HL-60 (cell line): ENCODE measurements around the gene TBX15.

Experiments used
- DNase-seq, 2 experiments: peaks; one replicate each; pipeline ENCODE4 v3.0.0-alpha.2; 2010 to 2020; ENCODE audit warnings: low read depth in 1 of 2, low spot score in 1 of 2
- H3K27ac ChIP-seq: fragments of 250-450 bp; sonication (Bioruptor Pico); replicated peaks from 2 replicates; pipeline ENCODE4 v1.5.1; 2020; ENCODE audit warnings: mild to moderate bottlenecking, moderate library complexity
- H3K27me3 ChIP-seq: fragments of 250-450 bp; sonication (Bioruptor Pico); 2 replicates; pipeline ENCODE4 v1.5.1; 2021; ENCODE audit warnings: mild to moderate bottlenecking, moderate library complexity; ENCODE audit not compliant: insufficient read depth, poor library complexity, severe bottlenecking
- H3K4me3 ChIP-seq: replicated peaks from 2 replicates; pipeline ENCODE4 v1.5.1; 2011; ENCODE audit warnings: mild to moderate bottlenecking, control low read depth, low read length; ENCODE audit not compliant: insufficient read depth
- GABPA ChIP-seq: IDR thresholded peaks from 2 replicates; pipeline ENCODE4 v1.6.1; 2012; ENCODE audit warnings: low read depth
- POLR2AphosphoS5 ChIP-seq: IDR thresholded peaks from 2 replicates; pipeline ENCODE4 v1.6.1; 2012; ENCODE audit warnings: low read depth
- SPI1 ChIP-seq: IDR thresholded peaks from 2 replicates; pipeline ENCODE4 v1.6.1; 2012; ENCODE audit warnings: low read depth, mild to moderate bottlenecking, borderline replicate concordance
- TF ChIP-seq, protein P1 (sequence below): IDR thresholded peaks from one replicate; pipeline ENCODE4 v1.5.1; 2011; ENCODE audit warnings: low read length, control low read depth, inconsistent platforms; ENCODE audit not compliant: insufficient read depth
- TF ChIP-seq, protein P2 (sequence below): IDR thresholded peaks from 2 replicates; pipeline ENCODE4 v1.6.1; 2012; ENCODE audit warnings: low read depth; ENCODE audit not compliant: insufficient replicate concordance

The TBX15 gene

DNA sequence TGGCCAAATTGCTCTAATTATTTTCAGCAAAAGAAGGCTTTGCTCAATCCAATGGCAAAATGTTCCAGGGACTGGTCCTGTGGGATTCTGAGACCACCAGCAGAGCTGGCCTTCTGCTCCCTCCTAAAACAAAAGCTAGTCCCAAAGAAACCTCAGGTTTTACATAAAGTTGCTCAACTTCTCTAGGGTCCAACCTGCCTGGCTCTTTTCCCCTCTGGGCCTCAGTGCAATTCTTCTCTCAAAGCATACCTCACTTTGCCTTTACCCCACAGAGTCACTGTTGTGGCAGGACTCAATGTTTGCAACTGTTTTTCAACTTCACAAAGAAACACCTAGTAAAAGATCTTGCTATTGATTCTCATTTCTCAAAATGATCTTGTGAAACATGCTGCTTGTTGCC lies 39.8 kb downstream of the TBX15 start:
- Histone ChIP-seq H3K27me3 (no peaks in the 10 kb centered on the region), H3K27ac (no peak overlapping the region), H3K4me3 (no peak overlapping the region)
- TF ChIP-seq POLR2AphosphoS5, result no peak
- no peak for TF ChIP-seq GABPA
- TF ChIP-seq, protein P1, sequence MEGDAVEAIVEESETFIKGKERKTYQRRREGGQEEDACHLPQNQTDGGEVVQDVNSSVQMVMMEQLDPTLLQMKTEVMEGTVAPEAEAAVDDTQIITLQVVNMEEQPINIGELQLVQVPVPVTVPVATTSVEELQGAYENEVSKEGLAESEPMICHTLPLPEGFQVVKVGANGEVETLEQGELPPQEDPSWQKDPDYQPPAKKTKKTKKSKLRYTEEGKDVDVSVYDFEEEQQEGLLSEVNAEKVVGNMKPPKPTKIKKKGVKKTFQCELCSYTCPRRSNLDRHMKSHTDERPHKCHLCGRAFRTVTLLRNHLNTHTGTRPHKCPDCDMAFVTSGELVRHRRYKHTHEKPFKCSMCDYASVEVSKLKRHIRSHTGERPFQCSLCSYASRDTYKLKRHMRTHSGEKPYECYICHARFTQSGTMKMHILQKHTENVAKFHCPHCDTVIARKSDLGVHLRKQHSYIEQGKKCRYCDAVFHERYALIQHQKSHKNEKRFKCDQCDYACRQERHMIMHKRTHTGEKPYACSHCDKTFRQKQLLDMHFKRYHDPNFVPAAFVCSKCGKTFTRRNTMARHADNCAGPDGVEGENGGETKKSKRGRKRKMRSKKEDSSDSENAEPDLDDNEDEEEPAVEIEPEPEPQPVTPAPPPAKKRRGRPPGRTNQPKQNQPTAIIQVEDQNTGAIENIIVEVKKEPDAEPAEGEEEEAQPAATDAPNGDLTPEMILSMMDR, result no peak
- TF ChIP-seq, protein P2, sequence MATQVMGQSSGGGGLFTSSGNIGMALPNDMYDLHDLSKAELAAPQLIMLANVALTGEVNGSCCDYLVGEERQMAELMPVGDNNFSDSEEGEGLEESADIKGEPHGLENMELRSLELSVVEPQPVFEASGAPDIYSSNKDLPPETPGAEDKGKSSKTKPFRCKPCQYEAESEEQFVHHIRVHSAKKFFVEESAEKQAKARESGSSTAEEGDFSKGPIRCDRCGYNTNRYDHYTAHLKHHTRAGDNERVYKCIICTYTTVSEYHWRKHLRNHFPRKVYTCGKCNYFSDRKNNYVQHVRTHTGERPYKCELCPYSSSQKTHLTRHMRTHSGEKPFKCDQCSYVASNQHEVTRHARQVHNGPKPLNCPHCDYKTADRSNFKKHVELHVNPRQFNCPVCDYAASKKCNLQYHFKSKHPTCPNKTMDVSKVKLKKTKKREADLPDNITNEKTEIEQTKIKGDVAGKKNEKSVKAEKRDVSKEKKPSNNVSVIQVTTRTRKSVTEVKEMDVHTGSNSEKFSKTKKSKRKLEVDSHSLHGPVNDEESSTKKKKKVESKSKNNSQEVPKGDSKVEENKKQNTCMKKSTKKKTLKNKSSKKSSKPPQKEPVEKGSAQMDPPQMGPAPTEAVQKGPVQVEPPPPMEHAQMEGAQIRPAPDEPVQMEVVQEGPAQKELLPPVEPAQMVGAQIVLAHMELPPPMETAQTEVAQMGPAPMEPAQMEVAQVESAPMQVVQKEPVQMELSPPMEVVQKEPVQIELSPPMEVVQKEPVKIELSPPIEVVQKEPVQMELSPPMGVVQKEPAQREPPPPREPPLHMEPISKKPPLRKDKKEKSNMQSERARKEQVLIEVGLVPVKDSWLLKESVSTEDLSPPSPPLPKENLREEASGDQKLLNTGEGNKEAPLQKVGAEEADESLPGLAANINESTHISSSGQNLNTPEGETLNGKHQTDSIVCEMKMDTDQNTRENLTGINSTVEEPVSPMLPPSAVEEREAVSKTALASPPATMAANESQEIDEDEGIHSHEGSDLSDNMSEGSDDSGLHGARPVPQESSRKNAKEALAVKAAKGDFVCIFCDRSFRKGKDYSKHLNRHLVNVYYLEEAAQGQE, result no peak
- TF ChIP-seq SPI1, result no peak
- no peak for DNase-seq

DNA sequence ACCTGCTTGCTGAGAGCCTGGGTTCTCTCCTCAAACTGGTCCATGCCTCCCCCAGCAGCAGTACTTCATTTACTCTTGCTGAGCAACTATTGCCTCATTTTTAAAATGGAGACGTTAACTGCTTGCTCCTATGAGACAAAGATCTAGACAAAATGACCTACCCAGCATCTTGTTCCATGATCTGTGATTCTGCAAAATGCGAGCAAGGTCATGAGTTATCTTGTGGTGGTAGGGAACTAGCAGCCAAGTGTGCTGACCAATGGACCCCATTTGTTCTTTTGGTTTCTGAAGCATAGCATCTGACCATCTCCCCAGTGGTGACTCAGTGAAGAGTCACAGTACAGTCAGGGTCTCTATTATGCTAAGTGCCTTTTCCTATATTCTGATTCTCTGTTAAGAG lies 40.4 kb downstream of the TBX15 start:
- H3K27me3 ChIP-seq, result peaks cover 4% of the 10 kb centered on the region
- no peak overlapping the region for H3K27ac ChIP-seq
- TF ChIP-seq, protein P1, result no peak
- TF ChIP-seq POLR2AphosphoS5 (no peak), GABPA (no peak), SPI1 (no peak)
- TF ChIP-seq, protein P2, result no peak
- no peak for DNase-seq
- no peak overlapping the region for H3K4me3 ChIP-seq

DNA sequence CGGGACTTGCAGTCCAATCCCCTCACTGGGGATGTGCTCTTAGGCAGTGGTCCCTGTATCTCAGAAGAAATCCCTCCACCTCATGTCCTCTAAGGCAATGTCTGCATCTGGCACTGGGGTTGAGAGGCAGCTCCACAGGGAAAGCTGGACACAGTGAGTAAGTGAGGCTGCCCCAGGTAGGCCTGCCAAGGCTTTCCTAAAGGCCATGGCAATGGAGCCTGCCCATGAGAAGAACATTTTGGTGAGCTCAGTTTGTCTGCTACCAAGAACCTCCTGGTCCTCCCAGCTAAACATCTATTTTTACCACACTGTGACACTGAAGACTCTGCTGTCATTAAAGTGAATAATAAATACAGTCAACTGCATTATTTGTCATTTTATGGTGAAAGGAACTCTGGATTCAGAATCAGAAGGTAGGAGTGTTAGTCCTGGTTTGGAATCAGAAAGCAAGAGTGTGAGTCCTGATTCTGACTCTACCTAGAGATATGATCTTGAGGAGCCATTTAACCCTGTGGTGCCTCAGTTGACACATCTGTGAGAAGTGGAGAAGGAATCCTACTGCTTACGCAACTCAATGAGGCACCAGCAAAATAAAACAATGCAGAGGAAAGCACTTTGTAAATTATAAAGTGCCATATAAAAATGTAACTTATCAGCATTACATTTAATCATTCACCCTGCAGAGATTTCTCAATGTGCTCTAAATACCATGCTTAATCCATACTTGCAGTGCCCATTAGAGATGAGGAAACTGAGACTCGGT lies 41.0 kb downstream of the TBX15 start:
- TF ChIP-seq, protein P1, result no peak
- TF ChIP-seq GABPA, result no peak
- no peak for TF ChIP-seq SPI1
- TF ChIP-seq POLR2AphosphoS5, result no peak
- TF ChIP-seq, protein P2, result no peak
- no peak for DNase-seq
- H3K27ac ChIP-seq, result no peak overlapping the region
- no peak overlapping the region for H3K4me3 ChIP-seq
- peaks cover 8% of the 10 kb centered on the region for H3K27me3 ChIP-seq
